T-cell (primary cell): ENCODE measurements around the gene HNRNPA0. TPM values are rescaled to one million over a fixed set of nuclear protein-coding genes. Genes with fewer than 3 reads are reported as not detected.

Source experiments
- ATAC-seq, 4 experiments: fragments of 200-7000 bp in 3 of 4; fragments of 150-1000 bp in 1 of 4; cut with Tn5 transposase; replicated peaks in 1 of 4; 1 replicate in 3 of 4; 2 replicates in 1 of 4; pipeline ENCODE4 v1.10.0; 2021; ENCODE audit warnings: moderate library complexity in 3 of 4, mild to moderate bottlenecking in 2 of 4, moderate number of reproducible peaks in 1 of 4
- CTCF ChIA-PET, 2 donors: fragments of 300-600 bp; sonication (Branson Sonifier 250); formaldehyde crosslinking; loops; one replicate each; lab custom pipeline; 2022; ENCODE audit warnings: antibody characterized with exemption in 2 of 2; lab: Charles Lee
- POLR2A ChIA-PET, 2 donors: fragments of 300-600 bp; sonication (Branson Sonifier 250); formaldehyde crosslinking; loops; one replicate each; lab custom pipeline; 2022; ENCODE audit warnings: antibody characterized with exemption in 2 of 2; lab: Charles Lee
- DNase-seq, 35 experiments: peaks; one replicate each; pipeline versions ENCODE4 v3.0.0 to v3.0.0-alpha.2; 2013 to 2023
- H3K27ac ChIP-seq: one replicate; pipeline ENCODE4 v1.5.1; 2013; ENCODE audit warnings: low read length
- H3K27me3 ChIP-seq, 2 experiments: replicated peaks in 1 of 2; 1 replicate in 1 of 2; 2 replicates in 1 of 2; pipeline versions ENCODE4 v1.6.1 to v1.7.0; 2013; ENCODE audit warnings: low read length in 1 of 2, mixed read lengths in 1 of 2; ENCODE audit not compliant: control insufficient read depth in 2 of 2, insufficient read depth in 2 of 2; ENCODE audit errors: extremely low read depth in 1 of 2
- H3K36me3 ChIP-seq, 2 donors: 1 replicate in 1 of 2; 2 replicates in 1 of 2; pipeline versions ENCODE4 v1.6.1 to v1.7.0; 2013; ENCODE audit warnings: low read length in 1 of 2; ENCODE audit not compliant: control insufficient read depth in 2 of 2, insufficient read depth in 1 of 2; ENCODE audit errors: extremely low read depth in 1 of 2
- H3K4me1 ChIP-seq, 2 experiments: 1 replicate in 1 of 2; 2 replicates in 1 of 2; pipeline versions ENCODE4 v1.6.1 to v1.7.0; 2013; ENCODE audit warnings: low read length in 2 of 2, mixed read lengths in 1 of 2; ENCODE audit not compliant: insufficient read depth in 2 of 2, control insufficient read depth in 1 of 2; ENCODE audit errors: extremely low read depth in 1 of 2
- H3K4me3 ChIP-seq, 2 donors: 1 replicate in 1 of 2; 2 replicates in 1 of 2; pipeline versions ENCODE4 v1.5.1 to v1.7.0; 2013; ENCODE audit warnings: mild to moderate bottlenecking in 2 of 2, low read length in 1 of 2, moderate library complexity in 1 of 2; ENCODE audit not compliant: control insufficient read depth in 1 of 2; ENCODE audit errors: extremely low read depth in 1 of 2
- H3K9me3 ChIP-seq: 2 replicates; pipeline ENCODE4 v1.7.0; 2013
- H3K27ac Mint-ChIP-seq, 2 donors: one replicate each; pipeline ENCODE4 v1.8.0; 2020 to 2021; ENCODE audit warnings: mild to moderate bottlenecking in 2 of 2, mixed read lengths in 2 of 2
- H3K27me3 Mint-ChIP-seq, 2 donors: one replicate each; pipeline ENCODE4 v1.8.0; 2021 to 2022; ENCODE audit warnings: mixed read lengths in 2 of 2
- H3K36me3 Mint-ChIP-seq: one replicate; pipeline ENCODE4 v1.8.0; 2021; ENCODE audit warnings: mixed read lengths
- H3K4me1 Mint-ChIP-seq, 3 donors: one replicate each; pipeline ENCODE4 v1.8.0; 2020 to 2022; ENCODE audit warnings: mixed read lengths in 3 of 3, mild to moderate bottlenecking in 1 of 3
- H3K4me3 Mint-ChIP-seq, 3 donors: one replicate each; pipeline ENCODE4 v1.8.0; 2020 to 2022; ENCODE audit warnings: mild to moderate bottlenecking in 3 of 3, mixed read lengths in 3 of 3, moderate library complexity in 3 of 3
- H3K9me3 Mint-ChIP-seq, 3 donors: one replicate each; pipeline ENCODE4 v1.8.0; 2020 to 2022; ENCODE audit warnings: mixed read lengths in 3 of 3
- WGBS: methylation state at CpG from one replicate; pipeline ENCODE4 v1.1.5; 2013; ENCODE audit warnings: missing lambda C conversion rate; ENCODE audit not compliant: insufficient coverage; 5-methylcytosine and 5-hydroxymethylcytosine counted together
- total RNA-seq, 35 experiments: library from RNA in 6 of 35; stranded (reverse) in 6 of 35; fragments of 120-200 nt in 1 of 35; gene quantifications; one replicate each; pipeline versions ENCODE4 v1.2.1 to v1.2.4 and lab custom pipeline; 2013 to 2026

HNRNPA0 gene
- total RNA-seq, 5 donors from 2014 or later (not counting 1 experiment from before 2014, with no cell fraction given): 30.3 to 41.4 (median 32.7) TPM

DNA sequence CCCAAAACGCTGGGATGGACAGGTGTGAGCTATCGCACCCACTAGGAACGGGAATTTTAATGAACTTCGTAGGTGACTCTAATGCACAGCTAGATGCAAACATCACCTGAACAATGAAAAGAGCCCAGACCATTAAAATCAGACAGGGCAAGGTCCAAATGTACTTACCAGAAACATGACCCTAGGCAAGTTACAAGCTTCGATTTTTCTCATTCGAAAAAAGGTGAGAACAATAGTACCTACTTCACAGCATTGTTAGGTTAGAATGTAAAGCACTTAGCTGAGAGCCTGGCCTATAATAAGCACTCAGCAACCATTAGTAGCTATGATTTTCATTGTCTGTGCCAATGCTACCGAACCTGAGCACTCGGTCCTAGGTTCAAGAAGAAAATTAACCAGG is 12.4 kb downstream of the HNRNPA0 start:
- H3K9me3 ChIP-seq: no peaks in the 10 kb centered on the region
- H3K9me3 Mint-ChIP-seq: no peaks in the 10 kb centered on the region
- no peak overlapping the region for H3K27ac Mint-ChIP-seq
- no peaks in the 10 kb centered on the region for H3K27me3 Mint-ChIP-seq
- no peak for DNase-seq
- H3K27ac ChIP-seq: no peak overlapping the region
- ChIA-PET CTCF (interaction anchor here (0.8 to 9.3 kb wide), 26 partner anchors 10 to 114 kb away, joined by 3 to 229 read pairs (median 6); no protein-coding TSS in a partner anchor), POLR2A (no interaction called here)
- no peaks in the 10 kb centered on the region for H3K36me3 ChIP-seq
- H3K27me3 ChIP-seq: no peaks in the 10 kb centered on the region
- 74% methylated on average over 5 of the region's 8 CpGs for WGBS
- ATAC-seq: no peak
- peaks cover 4 to 20% (median 5%) of the 10 kb centered on the region in 3 donors for H3K4me1 Mint-ChIP-seq
- peaks cover 11 to 12% of the 10 kb centered on the region in 2 experiments for H3K4me1 ChIP-seq
- H3K4me3 Mint-ChIP-seq: no peak overlapping the region
- no peak overlapping the region for H3K4me3 ChIP-seq
- no peaks in the 10 kb centered on the region for H3K36me3 Mint-ChIP-seq

- Mint-ChIP-seq H3K36me3 (no peaks in the 10 kb centered on the region), H3K27ac (peak overlapping the region in 1 of 2 donors; percentile 19), H3K4me1 (peaks cover 4 to 20% (median 5%) of the 10 kb centered on the region in 3 donors), H3K27me3 (no peaks in the 10 kb centered on the region), H3K4me3 (no peak overlapping the region), H3K9me3 (no peaks in the 10 kb centered on the region)
- no peak overlapping the region for H3K27ac ChIP-seq
- no peak for ATAC-seq
- H3K9me3 ChIP-seq: no peaks in the 10 kb centered on the region
- H3K27me3 ChIP-seq: no peaks in the 10 kb centered on the region
- H3K4me3 ChIP-seq: no peak overlapping the region
- POLR2A ChIA-PET: interaction anchor here in 1 of 2 donors (0.8 kb wide), 1 partner anchor 68 kb away, joined by 3 read pairs; no protein-coding TSS in a partner anchor
- CTCF ChIA-PET: interaction anchor here (0.7 to 9.3 kb wide), 4 partner anchors 11 to 297 kb away, joined by 3 to 229 read pairs (median 56); no protein-coding TSS in a partner anchor
- 75% methylated on average over 2 of the region's 4 CpGs for WGBS
- DNase-seq: no peak
- H3K36me3 ChIP-seq: no peaks in the 10 kb centered on the region
- peaks cover 19 to 26% of the 10 kb centered on the region in 2 experiments for H3K4me1 ChIP-seq
These were observed 14.4 kb downstream of the HNRNPA0 start for GRCh38 chr5:137739737-137740136.

DNA sequence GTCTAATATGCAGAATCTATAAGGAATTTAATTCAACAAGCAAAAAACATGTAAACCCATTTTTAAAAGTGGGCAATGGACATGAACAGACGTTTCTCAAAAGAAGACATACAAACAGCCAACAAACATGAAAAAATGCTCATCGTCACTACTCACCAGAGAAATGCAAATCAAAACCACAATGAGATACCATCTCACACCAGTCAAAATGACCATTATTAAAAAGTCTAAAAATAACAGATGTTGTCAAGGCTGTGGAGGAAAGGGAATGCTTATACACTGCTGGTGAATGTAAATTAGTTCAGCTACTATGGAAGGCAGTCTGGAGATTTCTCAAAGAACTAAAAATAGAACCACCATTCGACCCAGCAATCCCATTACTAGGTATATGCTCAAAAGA is 15.2 kb downstream of the HNRNPA0 start:
- ChIA-PET POLR2A (no interaction called here), CTCF (interaction anchor here in 1 of 2 donors (9.3 kb wide), 1 partner anchor 79 kb away, joined by 229 read pairs; no protein-coding TSS in a partner anchor)
- Histone ChIP-seq H3K4me1 (peaks cover 22 to 33% of the 10 kb centered on the region in 2 experiments), H3K27ac (no peak overlapping the region), H3K4me3 (no peak overlapping the region), H3K9me3 (no peaks in the 10 kb centered on the region), H3K36me3 (no peaks in the 10 kb centered on the region), H3K27me3 (no peaks in the 10 kb centered on the region)
- Mint-ChIP-seq H3K4me1 (peaks cover 4 to 20% (median 5%) of the 10 kb centered on the region in 3 donors), H3K4me3 (no peak overlapping the region), H3K27ac (no peak overlapping the region), H3K27me3 (no peaks in the 10 kb centered on the region), H3K36me3 (no peaks in the 10 kb centered on the region), H3K9me3 (no peaks in the 10 kb centered on the region)
- ATAC-seq (no peak), DNase-seq (no peak)
- WGBS: no CpG with 5 or more reads among the region's 3 CpGs

GRCh38 chr5:137737349-137738131 is 16.6 kb downstream of the HNRNPA0 start:
- Histone ChIP-seq H3K4me3 (peak overlapping the region; percentile 3 to 5), H3K9me3 (no peaks in the 10 kb centered on the region), H3K27ac (peak overlapping the region; percentile 25), H3K27me3 (no peaks in the 10 kb centered on the region), H3K4me1 (peaks cover 34 to 37% of the 10 kb centered on the region in 2 experiments), H3K36me3 (no peaks in the 10 kb centered on the region)
- ChIA-PET POLR2A (interaction anchor here in 1 of 2 donors (0.5 to 0.6 kb wide), 2 partner anchors 13 to 152 kb away, joined by 3 to 6 read pairs; partner anchors contain the start of gene PKD2L2), CTCF (interaction anchor here (1.0 to 3.2 kb wide), 5 partner anchors 9 to 76 kb away, joined by 4 to 15 read pairs (median 5); no protein-coding TSS in a partner anchor)
- Mint-ChIP-seq H3K4me1 (peaks cover 0 to 16% (median 0%) of the 10 kb centered on the region in 3 donors), H3K4me3 (no peak overlapping the region), H3K27ac (no peak overlapping the region), H3K27me3 (no peaks in the 10 kb centered on the region), H3K36me3 (no peaks in the 10 kb centered on the region), H3K9me3 (no peaks in the 10 kb centered on the region)
- peak; percentile 61 to 82 (median 70) for ATAC-seq
- DNase-seq: peak in 10 of 35 experiments; percentile 8 to 69 (median 25)
- WGBS: 10% methylated on average over 2 of the region's 5 CpGs

DNA sequence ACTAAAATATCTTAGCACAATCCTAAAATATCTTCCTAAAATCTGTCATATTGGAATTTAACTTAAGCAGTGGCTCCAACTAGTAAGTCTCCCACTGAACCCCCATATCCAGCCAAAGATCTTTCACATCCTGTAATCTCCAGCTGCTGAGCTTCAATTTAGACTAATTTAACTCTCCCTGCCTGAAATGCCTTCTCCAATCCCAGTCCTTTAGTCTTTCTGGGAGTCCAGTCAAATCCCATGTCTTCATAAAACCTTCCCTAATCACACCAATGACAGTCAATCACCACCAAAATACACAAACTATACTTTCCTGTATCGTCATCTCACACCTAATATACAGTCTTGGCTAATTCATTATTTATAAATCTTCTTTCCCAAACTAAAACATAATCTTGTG is 17.7 kb downstream of the HNRNPA0 start:
- no peak for ATAC-seq
- Histone ChIP-seq H3K36me3 (no peaks in the 10 kb centered on the region), H3K4me3 (no peak overlapping the region), H3K27me3 (no peaks in the 10 kb centered on the region), H3K9me3 (no peaks in the 10 kb centered on the region), H3K27ac (peak overlapping the region; percentile 25), H3K4me1 (peaks cover 37 to 41% of the 10 kb centered on the region in 2 experiments)
- H3K36me3 Mint-ChIP-seq: no peaks in the 10 kb centered on the region
- H3K4me3 Mint-ChIP-seq: no peak overlapping the region
- ChIA-PET CTCF (interaction anchor here (0.5 to 3.2 kb wide), 9 partner anchors 10 to 155 kb away, joined by 3 to 15 read pairs (median 5); no protein-coding TSS in a partner anchor), POLR2A (interaction anchor here in 1 of 2 donors (0.6 to 1.3 kb wide), 3 partner anchors 17 to 607 kb away, joined by 3 to 4 read pairs (median 3); no protein-coding TSS in a partner anchor)
- no peaks in the 10 kb centered on the region for H3K27me3 Mint-ChIP-seq
- WGBS: no CpG with 5 or more reads among the region's 1 CpG
- no peak for DNase-seq
- peaks cover 0 to 16% (median 10%) of the 10 kb centered on the region in 3 donors for H3K4me1 Mint-ChIP-seq
- H3K27ac Mint-ChIP-seq: no peak overlapping the region
- H3K9me3 Mint-ChIP-seq: no peaks in the 10 kb centered on the region
